GM21367 (cell line): Measurements from ENCODE around the gene ACOXL.

Experiments used
- ATAC-seq: cut with Tn5 transposase; IDR thresholded peaks from one replicate; pipeline ENCODE4 v1.9.1; 2021; ENCODE audit not compliant: unreplicated experiment

Gene ACOXL

DNA sequence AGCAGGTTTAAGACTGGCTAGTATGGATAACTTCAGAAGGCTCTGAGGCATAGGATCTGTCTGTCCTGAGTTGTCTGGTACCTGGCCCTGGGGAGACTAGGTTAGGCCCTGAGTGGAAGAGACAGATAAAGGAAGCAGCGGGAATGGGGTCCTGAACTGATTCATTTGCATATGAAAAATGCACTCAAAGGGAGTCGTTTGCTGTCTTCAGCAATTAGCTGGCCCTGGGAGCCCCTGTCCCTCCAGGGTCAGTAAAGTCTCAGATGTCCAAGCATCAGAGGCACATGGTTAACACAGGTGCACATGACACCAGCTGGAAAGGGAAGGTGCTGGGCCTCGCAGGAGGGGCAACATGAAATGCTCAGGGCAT is 172.4 kb downstream of the ACOXL start:
- ATAC-seq, result no peak

GRCh38 chr2:110905217-110905616 is 172.8 kb downstream of the ACOXL start:
- ATAC-seq, result no peak

GRCh38 chr2:110906613-110907298 is 174.4 kb downstream of the ACOXL start:
- ATAC-seq, result no peak

DNA sequence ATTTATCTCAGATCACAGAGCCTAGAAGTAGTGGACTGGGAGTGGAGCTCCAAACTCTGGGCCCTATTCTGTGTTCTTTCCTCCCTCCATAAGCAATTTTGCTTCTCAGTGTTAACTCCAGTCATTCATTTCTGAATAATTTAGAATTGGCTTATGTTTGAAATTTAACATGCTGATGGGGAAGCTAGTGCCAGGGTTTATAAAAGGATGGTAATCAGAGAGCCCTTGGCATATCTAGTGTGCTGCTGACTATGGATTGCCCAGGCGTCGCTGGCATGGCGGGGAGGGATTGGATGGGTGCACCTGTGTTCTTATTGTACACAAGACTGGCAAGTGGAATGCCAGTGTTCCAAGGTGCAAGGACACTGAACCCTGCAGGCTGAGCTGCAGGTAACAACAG is 177.1 kb downstream of the ACOXL start:
- no peak for ATAC-seq

- ATAC-seq, result no peak
Measured at GRCh38 chr2:110910423-110910822, 178.1 kb downstream of the ACOXL start.

DNA sequence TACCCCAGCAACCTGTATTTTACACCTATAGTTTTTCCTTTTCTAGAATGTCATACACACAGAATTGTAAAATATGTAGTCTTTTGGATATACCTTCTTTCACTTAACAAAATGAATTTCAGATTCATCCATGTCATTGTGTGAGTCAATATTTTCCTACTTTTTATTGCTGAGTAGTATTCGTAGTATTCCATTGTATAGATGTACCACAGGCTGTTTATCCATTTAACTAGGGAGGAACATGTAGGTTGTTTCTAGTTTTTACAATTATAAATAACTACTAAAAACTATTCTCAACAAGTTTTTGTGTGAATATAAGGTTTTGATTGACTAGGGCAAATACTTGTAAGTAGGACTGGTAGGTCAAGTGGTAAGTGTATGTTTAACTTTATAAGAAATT is 187.4 kb downstream of the ACOXL start:
- ATAC-seq, result no peak

GRCh38 chr2:110925479-110925878 is 193.1 kb downstream of the ACOXL start:
- ATAC-seq, result no peak

DNA sequence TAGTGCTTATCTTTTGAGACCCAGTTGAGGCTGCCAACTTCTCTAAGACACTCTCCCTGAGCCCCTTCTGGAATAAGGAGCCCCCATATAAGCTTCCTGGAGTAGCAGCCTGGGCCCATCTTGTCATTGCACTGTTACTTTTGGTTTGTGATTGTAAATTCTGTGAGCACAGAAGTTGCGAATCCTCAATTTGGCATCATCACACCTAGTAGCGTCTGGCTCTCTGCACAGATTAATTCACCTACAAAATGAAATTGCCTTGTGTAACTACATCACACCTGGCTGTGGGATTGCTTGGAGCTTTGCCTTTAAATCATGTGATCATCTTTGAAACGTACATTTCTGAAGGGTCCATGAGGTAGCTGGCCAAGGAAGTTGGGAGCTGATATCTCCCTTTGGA is 195.2 kb downstream of the ACOXL start:
- ATAC-seq, result no peak

- ATAC-seq, result no peak
Measured at GRCh38 chr2:110929528-110929927, 197.2 kb downstream of the ACOXL start.

GRCh38 chr2:110931648-110932047 is 199.3 kb downstream of the ACOXL start:
- no peak for ATAC-seq

DNA sequence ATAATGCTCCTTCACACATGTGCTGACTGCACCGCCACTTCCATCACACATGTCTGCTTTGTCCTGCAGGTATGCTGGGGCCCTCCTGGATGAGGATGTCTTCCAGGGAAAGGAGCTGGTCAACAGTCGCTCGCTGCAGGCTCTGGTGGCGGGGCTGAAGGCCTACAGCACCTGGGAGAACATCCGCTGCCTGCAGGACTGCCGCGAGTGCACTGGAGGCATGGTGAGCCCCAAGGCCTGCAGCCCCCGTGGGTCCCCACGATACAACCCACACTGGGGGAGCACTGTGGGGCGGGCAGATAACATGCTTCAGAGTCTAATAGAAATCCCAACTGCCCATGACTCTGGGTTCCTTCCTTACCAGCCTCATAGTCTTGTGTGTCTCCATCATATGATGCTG is 201.0 kb downstream of the ACOXL start:
- ATAC-seq, result no peak

DNA sequence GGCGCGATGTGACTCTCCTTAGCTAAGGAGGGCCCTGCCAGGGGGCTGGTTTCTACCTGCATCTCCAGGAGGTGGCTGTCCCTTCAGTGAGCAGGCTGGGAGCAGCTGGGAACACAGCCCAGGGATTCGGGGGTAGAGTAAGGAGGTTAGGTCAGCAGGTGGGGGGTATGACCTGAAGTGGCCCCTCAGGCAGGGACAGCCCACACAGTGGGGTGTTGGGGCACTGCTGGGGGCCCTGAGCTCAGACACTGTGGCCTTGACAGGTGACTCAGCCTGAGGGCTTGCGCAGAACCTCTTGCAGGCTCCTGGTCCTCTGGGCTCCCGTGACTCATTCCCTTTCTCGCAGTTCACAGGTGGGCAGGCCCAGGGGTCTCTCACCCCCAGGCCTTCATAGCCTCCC is 202.6 kb downstream of the ACOXL start:
- no peak for ATAC-seq

DNA sequence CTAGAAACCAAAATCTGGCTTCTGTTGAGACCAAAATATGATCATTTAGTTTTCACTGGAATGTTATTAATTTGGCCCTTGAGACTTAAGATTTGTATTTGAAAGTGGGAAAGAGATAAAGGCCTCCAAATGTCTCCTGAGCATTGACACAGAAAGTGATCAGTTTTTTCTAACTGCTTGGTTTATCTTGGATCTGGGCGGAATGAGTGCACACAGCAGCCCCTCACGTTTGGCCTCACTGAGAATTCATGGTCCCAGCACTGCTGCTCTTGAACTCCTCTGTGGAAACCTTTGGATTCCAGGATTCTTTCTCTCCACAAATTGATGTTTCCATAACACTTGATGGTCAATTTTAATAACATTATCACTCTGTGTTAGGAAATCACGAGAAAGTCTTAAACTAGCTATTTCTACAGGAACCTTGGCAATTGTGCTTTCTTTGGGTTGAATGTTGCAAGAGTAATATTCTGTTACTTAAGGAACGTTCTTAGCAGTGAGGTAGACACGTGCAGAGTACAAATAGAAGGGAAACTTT is 208.1 kb downstream of the ACOXL start:
- ATAC-seq, result no peak

DNA sequence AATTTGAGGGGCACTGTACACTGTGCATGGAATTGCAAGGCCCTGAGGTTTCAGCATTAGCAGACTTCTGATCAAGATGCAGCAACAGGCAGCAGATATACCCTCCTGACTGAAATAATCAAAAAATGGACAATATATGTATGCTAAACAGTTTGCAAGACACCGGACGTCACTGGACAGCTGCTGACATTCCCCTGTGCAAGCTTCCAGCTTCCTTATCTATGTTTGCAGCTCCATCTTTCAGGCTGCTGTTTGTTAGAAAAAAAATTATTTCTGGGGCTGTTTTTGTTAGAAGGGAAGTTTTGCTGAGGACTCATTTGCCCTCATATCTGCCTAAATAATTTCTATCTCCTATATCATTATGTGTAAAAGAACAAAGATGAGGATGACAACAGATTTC is 208.9 kb downstream of the ACOXL start:
- no peak for ATAC-seq

GRCh38 chr2:110943070-110943634 is 210.8 kb downstream of the ACOXL start:
- no peak for ATAC-seq

DNA sequence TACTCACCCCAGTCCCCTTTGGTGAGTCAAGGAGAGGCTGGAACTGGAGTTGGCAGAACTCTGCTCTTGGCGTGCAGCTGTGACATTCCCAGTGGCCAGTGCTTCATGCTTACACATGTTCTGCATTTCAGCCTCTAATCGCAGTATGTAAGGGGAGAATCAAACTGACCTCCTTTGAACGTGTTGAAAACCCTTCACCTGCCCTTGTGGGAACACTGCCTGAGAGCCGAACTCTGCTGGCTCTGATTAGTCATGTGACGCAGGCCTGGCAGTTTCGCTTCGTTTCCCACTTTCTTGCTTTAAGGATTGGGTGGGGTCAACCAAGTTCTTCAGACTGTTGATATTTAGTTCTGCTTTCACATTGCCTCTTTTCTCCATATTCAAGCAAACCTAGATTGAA is 214.5 kb downstream of the ACOXL start:
- no peak for ATAC-seq

DNA sequence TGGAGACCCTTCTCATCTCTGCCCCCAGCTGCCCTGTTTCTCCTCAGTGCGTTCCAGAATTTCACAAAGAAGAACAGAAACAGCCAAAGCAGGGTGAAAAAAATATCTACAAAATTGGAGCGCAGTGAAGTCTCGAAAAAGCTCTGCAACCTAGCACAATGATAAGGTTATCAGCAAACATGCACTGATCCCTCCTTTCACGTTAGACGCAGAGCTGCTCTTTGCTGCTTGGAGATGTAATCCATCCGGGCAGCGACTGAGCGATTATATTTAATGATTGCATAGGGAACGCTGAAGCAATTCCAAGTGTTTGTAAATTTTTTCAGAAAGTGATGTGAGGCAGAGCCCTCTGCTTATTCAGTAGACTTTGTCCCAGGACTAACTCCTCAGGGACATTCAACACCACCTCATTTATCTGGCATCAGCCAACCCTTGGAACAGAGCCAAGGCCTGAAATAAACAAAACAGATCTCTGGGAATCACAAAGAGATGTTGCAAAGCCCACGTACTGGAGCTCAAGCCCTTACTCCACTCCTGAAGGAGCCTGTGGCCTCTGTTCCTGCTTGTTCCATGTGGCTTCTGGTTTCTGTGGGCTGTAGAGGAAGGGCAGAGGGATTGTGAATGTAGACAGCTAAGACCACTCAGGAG is 215.8 kb downstream of the ACOXL start:
- ATAC-seq, result no peak

GRCh38 chr2:110950281-110950680 is 217.9 kb downstream of the ACOXL start:
- no peak for ATAC-seq

GRCh38 chr2:110955045-110955444 is 222.7 kb downstream of the ACOXL start:
- no peak for ATAC-seq

DNA sequence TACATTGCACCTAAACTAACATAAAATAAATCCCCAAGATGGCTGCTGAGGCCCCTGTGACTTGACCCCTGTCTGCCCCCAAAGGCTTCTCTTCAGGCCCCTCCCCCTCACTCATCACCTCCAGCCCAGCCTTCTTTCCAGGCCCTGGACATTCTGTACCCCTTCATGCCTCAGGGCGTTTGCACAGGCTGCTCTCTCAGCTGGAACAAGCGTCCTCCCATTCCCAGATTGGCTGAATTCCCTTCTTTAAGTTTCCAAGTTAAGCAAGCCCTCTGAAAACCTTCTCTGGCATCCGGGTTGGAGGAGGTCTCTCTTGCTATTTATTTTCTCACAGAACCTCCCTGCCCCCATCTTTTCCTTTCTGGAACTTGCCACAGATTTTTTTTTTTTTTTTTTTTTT is 223.2 kb downstream of the ACOXL start:
- ATAC-seq, result no peak

DNA sequence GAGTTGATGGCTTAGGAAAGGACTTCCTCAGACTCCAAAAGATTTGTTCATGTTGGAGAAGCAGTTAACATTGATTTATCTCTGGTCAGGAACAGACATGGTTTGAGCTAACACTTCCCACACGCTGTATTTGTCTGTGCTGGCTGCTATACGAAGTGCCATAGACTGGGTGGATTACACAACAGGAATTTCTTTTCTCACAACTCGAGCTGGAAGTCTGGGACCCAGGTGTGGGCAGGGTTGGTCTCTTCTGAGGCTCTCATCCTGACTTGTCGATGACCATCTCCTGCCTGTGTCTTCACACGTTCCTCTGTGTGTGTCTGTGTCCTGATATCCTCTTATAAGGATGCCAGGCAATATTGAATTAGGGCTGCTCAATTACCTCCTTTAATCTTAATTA is 224.9 kb downstream of the ACOXL start:
- ATAC-seq, result no peak

DNA sequence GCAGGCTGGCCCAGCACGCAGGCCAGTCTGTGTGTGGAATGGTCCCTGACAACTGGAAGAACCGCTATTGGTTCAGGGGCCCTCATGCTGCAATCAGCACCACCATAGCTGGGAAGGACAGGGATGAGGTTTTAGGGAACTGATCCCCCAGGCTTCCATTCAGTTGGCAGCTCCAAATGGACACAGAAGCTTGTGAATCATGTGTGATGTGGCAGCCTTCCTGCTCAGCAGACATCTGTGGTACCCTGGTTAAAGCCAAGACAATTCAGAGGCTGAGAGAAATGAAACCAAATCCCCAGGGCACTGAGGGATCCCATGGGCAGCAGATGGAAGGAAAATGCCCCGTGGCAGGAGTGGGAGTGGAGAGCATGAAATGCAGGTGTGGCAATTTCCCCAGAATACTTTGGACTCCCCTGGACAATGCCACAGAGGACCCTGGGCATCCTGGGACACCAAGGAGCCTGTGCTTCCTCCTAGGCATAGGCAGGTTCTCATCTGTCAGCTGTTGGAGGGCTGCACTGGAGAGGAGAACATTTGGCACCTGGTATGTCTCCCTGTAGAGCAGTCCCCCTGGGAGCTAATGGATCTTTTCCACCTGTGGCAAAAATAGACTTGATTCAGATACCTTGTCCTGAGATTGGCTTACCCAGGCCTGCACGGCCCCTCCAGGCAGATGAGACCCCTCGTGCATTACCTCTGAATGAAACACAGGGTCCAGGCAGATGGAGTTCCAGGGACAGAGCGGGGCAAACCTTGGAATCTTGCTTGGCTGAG is 226.2 kb downstream of the ACOXL start:
- ATAC-seq, result no peak
